Measurements from ENCODE around the gene NOL6. TPM values are rescaled to one million over a fixed set of nuclear protein-coding genes. Genes with fewer than 3 reads are reported as not detected.

NOL6 gene
- total and polyA plus RNA-seq, 2 of the 8 experiments (the other 6 are each of a cell fraction or from before 2014, with no cell fraction given): 44.0 to 55.0 TPM

DNA sequence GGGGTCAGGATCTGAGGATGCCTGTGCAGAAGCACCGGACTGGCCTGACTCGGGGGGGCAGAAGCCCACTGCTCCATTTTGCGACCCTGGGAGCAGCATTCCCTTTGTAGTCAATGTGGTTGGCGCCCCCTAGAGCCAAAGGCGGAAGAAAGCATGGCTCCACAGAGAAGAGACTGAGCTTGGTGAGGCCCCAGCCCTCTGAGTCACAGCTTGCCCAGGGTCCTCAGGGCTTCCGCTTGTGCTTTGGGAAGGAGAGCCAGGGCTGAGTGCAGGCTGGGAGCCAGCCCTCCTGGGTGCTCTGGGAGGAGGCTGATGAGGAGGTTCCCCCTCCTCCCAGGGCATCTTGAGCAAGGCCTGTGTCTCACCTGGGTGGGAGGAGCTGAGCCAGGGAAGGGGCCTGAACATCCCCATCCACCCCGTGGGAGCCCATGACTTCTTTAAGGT, 20.9 kb downstream of the NOL6 start (continued):
- TF ChIP-seq, protein P1, sequence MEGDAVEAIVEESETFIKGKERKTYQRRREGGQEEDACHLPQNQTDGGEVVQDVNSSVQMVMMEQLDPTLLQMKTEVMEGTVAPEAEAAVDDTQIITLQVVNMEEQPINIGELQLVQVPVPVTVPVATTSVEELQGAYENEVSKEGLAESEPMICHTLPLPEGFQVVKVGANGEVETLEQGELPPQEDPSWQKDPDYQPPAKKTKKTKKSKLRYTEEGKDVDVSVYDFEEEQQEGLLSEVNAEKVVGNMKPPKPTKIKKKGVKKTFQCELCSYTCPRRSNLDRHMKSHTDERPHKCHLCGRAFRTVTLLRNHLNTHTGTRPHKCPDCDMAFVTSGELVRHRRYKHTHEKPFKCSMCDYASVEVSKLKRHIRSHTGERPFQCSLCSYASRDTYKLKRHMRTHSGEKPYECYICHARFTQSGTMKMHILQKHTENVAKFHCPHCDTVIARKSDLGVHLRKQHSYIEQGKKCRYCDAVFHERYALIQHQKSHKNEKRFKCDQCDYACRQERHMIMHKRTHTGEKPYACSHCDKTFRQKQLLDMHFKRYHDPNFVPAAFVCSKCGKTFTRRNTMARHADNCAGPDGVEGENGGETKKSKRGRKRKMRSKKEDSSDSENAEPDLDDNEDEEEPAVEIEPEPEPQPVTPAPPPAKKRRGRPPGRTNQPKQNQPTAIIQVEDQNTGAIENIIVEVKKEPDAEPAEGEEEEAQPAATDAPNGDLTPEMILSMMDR (IDR thresholded peaks at IDR 0.05; ENCODE audit: control extremely low read depth in 1 of 3, insufficient read depth in 1 of 3, low read depth in 1 of 3, low read length in 3 of 3): peak; percentile 77 to 90 (median 86)
- TF ChIP-seq TAF7 (optimal IDR thresholded peaks at IDR 0.05; ENCODE audit: borderline replicate concordance, low read depth, low read length): no peak
- TF ChIP-seq, protein P2, sequence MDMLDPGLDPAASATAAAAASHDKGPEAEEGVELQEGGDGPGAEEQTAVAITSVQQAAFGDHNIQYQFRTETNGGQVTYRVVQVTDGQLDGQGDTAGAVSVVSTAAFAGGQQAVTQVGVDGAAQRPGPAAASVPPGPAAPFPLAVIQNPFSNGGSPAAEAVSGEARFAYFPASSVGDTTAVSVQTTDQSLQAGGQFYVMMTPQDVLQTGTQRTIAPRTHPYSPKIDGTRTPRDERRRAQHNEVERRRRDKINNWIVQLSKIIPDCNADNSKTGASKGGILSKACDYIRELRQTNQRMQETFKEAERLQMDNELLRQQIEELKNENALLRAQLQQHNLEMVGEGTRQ (IDR thresholded peaks at IDR 0.05; ENCODE audit: low read length): no peak
